Measurements from ENCODE around the gene DYNC2I2.
A peak's percentile ranks its signal among the peaks of the same experiment; 100 is the strongest.

The DYNC2I2 gene

GRCh38 chr9:128704356-128704670 lies 47.7 kb upstream of the DYNC2I2 start:
- H3K9me2 ChIP-seq (replicated peaks; ENCODE audit: control insufficient read depth, low read length), result no peaks in the 10 kb centered on the region
- peaks cover 13% of the 10 kb centered on the region for H3K4me1 ChIP-seq (ENCODE audit: control insufficient read depth, low read length)
- no peaks in the 10 kb centered on the region for H3K27me3 ChIP-seq (ENCODE audit: control insufficient read depth, low read length)
- H3K4me3 ChIP-seq (ENCODE audit: low read length), result no peak overlapping the region
- H3K79me2 ChIP-seq (ENCODE audit: control insufficient read depth, low read length), result peaks cover 3% of the 10 kb centered on the region; the same call in 1 of the 2 replicates
- H3F3A ChIP-seq (ENCODE audit: control insufficient read depth, insufficient read depth), result peaks cover 8% of the 10 kb centered on the region
- H3K4me2 ChIP-seq (ENCODE audit: low read length), result no peak overlapping the region
- no peaks in the 10 kb centered on the region for H3K36me3 ChIP-seq (ENCODE audit: control insufficient read depth, low read length)
- TF ChIP-seq CTCF (IDR thresholded peaks at IDR 0.05; ENCODE audit: low read depth, low read length, poor library complexity, severe bottlenecking) (no peak), EZH2phosphoT487 (IDR thresholded peaks at IDR 0.05; ENCODE audit: borderline replicate concordance, low read length) (no peak)
- no peaks in the 10 kb centered on the region for H3K9me3 ChIP-seq (ENCODE audit: control insufficient read depth, insufficient read depth, low read length)
- no peaks in the 10 kb centered on the region for H4K20me1 ChIP-seq (ENCODE audit: control insufficient read depth, insufficient read depth, low read depth, low read length)
- H3K27ac ChIP-seq (ENCODE audit: low read depth, low read length), result no peak overlapping the region

- Histone ChIP-seq H4K20me1 (ENCODE audit: control insufficient read depth, insufficient read depth, low read depth, low read length) (no peaks in the 10 kb centered on the region), H3K79me2 (ENCODE audit: control insufficient read depth, low read length) (peaks cover 3% of the 10 kb centered on the region; the same call in 1 of the 2 replicates), H3K9me2 (replicated peaks; ENCODE audit: control insufficient read depth, low read length) (no peaks in the 10 kb centered on the region), H3F3A (ENCODE audit: control insufficient read depth, insufficient read depth) (peaks cover 12% of the 10 kb centered on the region), H3K36me3 (ENCODE audit: control insufficient read depth, low read length) (no peaks in the 10 kb centered on the region), H3K9me3 (ENCODE audit: control insufficient read depth, insufficient read depth, low read length) (no peaks in the 10 kb centered on the region), H3K4me1 (ENCODE audit: control insufficient read depth, low read length) (peaks cover 13% of the 10 kb centered on the region), H3K27ac (ENCODE audit: low read depth, low read length) (no peak overlapping the region), H3K27me3 (ENCODE audit: control insufficient read depth, low read length) (no peaks in the 10 kb centered on the region), H3K4me2 (ENCODE audit: low read length) (peak overlapping the region; percentile 87), H3K4me3 (ENCODE audit: low read length) (peak overlapping the region; percentile 93)
- TF ChIP-seq EZH2phosphoT487 (IDR thresholded peaks at IDR 0.05; ENCODE audit: borderline replicate concordance, low read length), result no peak
- TF ChIP-seq CTCF (IDR thresholded peaks at IDR 0.05; ENCODE audit: low read depth, low read length, poor library complexity, severe bottlenecking), result no peak
These were observed 47.1 kb upstream of the DYNC2I2 start for GRCh38 chr9:128703616-128704355.

GRCh38 chr9:128702949-128703615 lies 46.4 kb upstream of the DYNC2I2 start:
- H4K20me1 ChIP-seq (ENCODE audit: control insufficient read depth, insufficient read depth, low read depth, low read length), result no peaks in the 10 kb centered on the region
- peaks cover 12% of the 10 kb centered on the region for H3F3A ChIP-seq (ENCODE audit: control insufficient read depth, insufficient read depth)
- peak overlapping the region; percentile 87 for H3K4me2 ChIP-seq (ENCODE audit: low read length)
- H3K4me1 ChIP-seq (ENCODE audit: control insufficient read depth, low read length), result peaks cover 13% of the 10 kb centered on the region
- H3K4me3 ChIP-seq (ENCODE audit: low read length), result peak overlapping the region; percentile 93
- H3K36me3 ChIP-seq (ENCODE audit: control insufficient read depth, low read length), result no peaks in the 10 kb centered on the region
- H3K27me3 ChIP-seq (ENCODE audit: control insufficient read depth, low read length), result no peaks in the 10 kb centered on the region
- peaks cover 3% of the 10 kb centered on the region; the same call in 1 of the 2 replicates for H3K79me2 ChIP-seq (ENCODE audit: control insufficient read depth, low read length)
- H3K9me2 ChIP-seq (replicated peaks; ENCODE audit: control insufficient read depth, low read length), result no peaks in the 10 kb centered on the region
- no peaks in the 10 kb centered on the region for H3K9me3 ChIP-seq (ENCODE audit: control insufficient read depth, insufficient read depth, low read length)
- TF ChIP-seq CTCF (IDR thresholded peaks at IDR 0.05; ENCODE audit: low read depth, low read length, poor library complexity, severe bottlenecking) (no peak), EZH2phosphoT487 (IDR thresholded peaks at IDR 0.05; ENCODE audit: borderline replicate concordance, low read length) (no peak)
- H3K27ac ChIP-seq (ENCODE audit: low read depth, low read length), result no peak overlapping the region

Measured in DOHH2 (cell line).